ENCODE data around the gene LUC7L2.

DNA sequence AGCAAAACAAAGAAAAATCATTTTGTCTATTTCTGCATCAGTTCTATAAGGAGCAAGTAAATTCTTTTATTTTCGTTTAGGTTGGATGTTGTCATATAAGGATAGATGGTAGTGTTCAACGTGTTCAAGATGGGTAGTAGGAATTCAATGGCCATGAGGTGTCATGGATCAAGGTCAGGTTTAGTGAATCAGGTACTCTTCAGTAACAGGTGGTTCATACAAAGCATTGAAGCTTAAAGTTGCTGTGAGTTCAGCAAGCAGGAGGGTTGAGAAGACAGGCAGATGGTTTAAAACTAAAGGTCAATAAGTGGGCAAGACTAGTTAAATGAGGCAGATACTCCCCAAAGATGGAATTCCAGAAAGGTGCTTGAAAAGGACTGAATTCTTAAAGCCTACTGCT lies 5.6 kb downstream of the LUC7L2 start:
- TF ChIP-seq POLR2A (IDR thresholded peaks at IDR 0.05; ENCODE audit: low read depth, low read length) (no peak), TAF1 (IDR thresholded peaks at IDR 0.05; ENCODE audit: borderline replicate concordance, low read depth, low read length) (no peak)
